GM13976 (cell line): Measurements from ENCODE around the gene AJUBA.
A peak's percentile ranks its signal among the peaks of the same experiment; 100 is the strongest.

Experiments
- DNase-seq: peaks from one replicate; pipeline ENCODE4 v3.0.0; 2012; ENCODE audit warnings: low spot score
- CTCF ChIP-seq: IDR thresholded peaks from 2 replicates; pipeline ENCODE4 v1.5.1; 2012; ENCODE audit warnings: borderline replicate concordance, mild to moderate bottlenecking; ENCODE audit not compliant: insufficient read depth; ENCODE audit errors: extremely low read depth, missing control alignments, control extremely low read depth
- in situ Hi-C: fragments of 300-500 bp; cut with MboI; formaldehyde crosslinking; loops from one replicate; pipeline ENCODE4 v1.12.0; 2022; ENCODE audit warnings: low sequenced_read_pairs, mixed read lengths, inconsistent platforms; ENCODE audit not compliant: unreplicated experiment

The AJUBA gene

GRCh38 chr14:22982477-22983245, at the start of gene AJUBA:
Gene AJUBA, minus strand, starts transcription at chr14:22982551. Its CDS starts 285 bp downstream, at chr14:22982266.
- no peak for TF ChIP-seq CTCF
- peak; percentile 89 for DNase-seq
- in situ Hi-C loops: no loop called here

GRCh38 chr14:23030936-23031335, 48.6 kb upstream of the AJUBA start:
- DNase-seq: no peak
- no peak for TF ChIP-seq CTCF
- in situ Hi-C loops: no loop called here

- no peak for DNase-seq
- no peak for TF ChIP-seq CTCF
- in situ Hi-C loops: no loop called here
Measured at GRCh38 chr14:23028799-23029198, 46.4 kb upstream of the AJUBA start.

- no peak for TF ChIP-seq CTCF
- in situ Hi-C loops: no loop called here
- no peak for DNase-seq
Measured at GRCh38 chr14:23025151-23025814, 42.9 kb upstream of the AJUBA start.

GRCh38 chr14:23024612-23025075, 42.3 kb upstream of the AJUBA start:
- no peak for DNase-seq
- in situ Hi-C loops: no loop called here
- TF ChIP-seq CTCF: no peak

- no peak for DNase-seq
- TF ChIP-seq CTCF: no peak
- in situ Hi-C loops: no loop called here
Measured at GRCh38 chr14:23023795-23024152, 41.4 kb upstream of the AJUBA start.
